Activated CD4-positive, alpha-beta memory T cell treated with anti-CD3 and anti-CD28 coated beads for 36 hours (primary cell): Measurements from ENCODE around the gene HMGA1. TPM values are rescaled to one million over a fixed set of nuclear protein-coding genes. Genes with fewer than 3 reads are reported as not detected.
"Not testable (repeated sequence)": the region's sequence is repeated elsewhere in the genome, so short reads cannot be mapped to it uniquely, and the experiment has no call there.

Source experiments
- CTCF ChIA-PET: fragments of 350-600 bp; sonication (Branson Sonifier 250); formaldehyde crosslinking; loops from one replicate; lab custom pipeline; 2021; ENCODE audit warnings: antibody characterized with exemption, inconsistent platforms; lab: Charles Lee
- POLR2A ChIA-PET: fragments of 350-600 bp; sonication (Branson Sonifier 250); formaldehyde crosslinking; loops from one replicate; lab custom pipeline; 2021; ENCODE audit warnings: antibody characterized with exemption; lab: Charles Lee
- DNase-seq: peaks from one replicate; pipeline ENCODE4 v3.0.0-alpha.2; 2020
- H3K27ac Mint-ChIP-seq: one replicate; pipeline ENCODE4 v1.8.0; 2021; ENCODE audit warnings: mixed read lengths
- H3K27me3 Mint-ChIP-seq: one replicate; pipeline ENCODE4 v1.8.0; 2021; ENCODE audit warnings: mixed read lengths
- H3K36me3 Mint-ChIP-seq: one replicate; pipeline ENCODE4 v1.8.0; 2021; ENCODE audit warnings: mixed read lengths
- H3K4me1 Mint-ChIP-seq: one replicate; pipeline ENCODE4 v1.8.0; 2021; ENCODE audit warnings: low read depth, mixed read lengths
- H3K4me3 Mint-ChIP-seq: one replicate; pipeline ENCODE4 v1.8.0; 2021; ENCODE audit warnings: mild to moderate bottlenecking, mixed read lengths
- H3K9me3 Mint-ChIP-seq: one replicate; pipeline ENCODE4 v1.8.0; 2021; ENCODE audit warnings: mixed read lengths
- intact Hi-C: fragments of 100-400 bp; cut with micrococcal nuclease; formaldehyde crosslinking; loops from one replicate; pipeline ENCODE4 v1.15.1; 2023
- total RNA-seq, 2 experiments: library from RNA; stranded (reverse); gene quantifications; one replicate each; pipeline ENCODE4 v1.2.3, GENCODE V29; 2021

HMGA1 gene
- total RNA-seq, 2 experiments from 2014 or later, result 422 to 429 TPM

DNA sequence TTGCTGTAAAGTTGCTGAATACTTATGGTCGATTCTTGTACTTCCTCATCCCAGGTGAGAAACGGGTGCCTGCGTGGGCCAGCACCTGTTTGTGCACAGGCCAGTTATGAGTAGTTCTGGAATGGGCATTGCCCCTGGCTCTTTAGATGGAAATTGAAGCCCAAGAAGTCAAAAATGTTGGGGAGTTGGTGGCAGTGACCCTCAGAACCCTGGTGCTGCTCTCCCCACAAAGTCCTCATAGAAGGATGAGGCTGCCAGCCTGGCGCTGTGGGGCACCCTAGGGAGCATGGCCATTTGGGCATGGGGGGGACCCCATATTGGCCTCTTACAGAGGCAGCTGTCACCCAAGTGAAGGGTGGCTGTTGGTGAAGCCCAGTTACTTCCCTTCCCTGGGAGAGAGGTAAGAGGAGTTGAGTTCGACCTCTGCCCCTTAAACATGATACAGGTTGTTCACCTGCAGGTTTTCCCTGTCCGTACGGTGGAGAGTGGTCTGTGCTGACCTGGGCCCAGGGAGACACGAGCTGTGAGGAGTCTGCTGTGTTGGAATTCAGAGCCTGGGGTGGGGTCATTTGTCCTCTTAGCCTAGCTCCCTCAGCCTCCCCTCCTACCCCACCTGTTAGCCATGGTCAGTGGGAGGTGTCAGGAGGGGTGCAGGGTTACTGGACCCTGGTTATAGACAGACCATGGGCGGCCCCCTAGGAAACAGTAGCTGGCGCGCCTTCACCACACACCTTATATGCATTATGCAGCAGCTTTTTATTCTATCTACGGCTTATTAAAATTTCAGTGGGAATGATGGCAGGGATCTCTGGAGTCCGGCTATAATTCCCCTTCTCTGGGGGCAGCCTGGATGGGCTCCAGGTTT lies 4.9 kb downstream of the HMGA1 start:
- Mint-ChIP-seq H3K36me3 (peaks cover 72% of the 10 kb centered on the region), H3K27ac (peak overlapping the region; percentile 69), H3K4me3 (no peak overlapping the region), H3K9me3 (no peaks in the 10 kb centered on the region), H3K27me3 (no peaks in the 10 kb centered on the region), H3K4me1 (peaks cover 83% of the 10 kb centered on the region)
- ChIA-PET CTCF (interaction anchor here (2.0 kb wide), 1 partner anchor 46 kb away, joined by 6 read pairs; no protein-coding TSS in a partner anchor), POLR2A (interaction anchor here (0.6 kb wide), 1 partner anchor 12 kb away, joined by 6 read pairs; no protein-coding TSS in a partner anchor)
- intact Hi-C loops, result no loop called here
- DNase-seq, result peak; percentile 3

DNA sequence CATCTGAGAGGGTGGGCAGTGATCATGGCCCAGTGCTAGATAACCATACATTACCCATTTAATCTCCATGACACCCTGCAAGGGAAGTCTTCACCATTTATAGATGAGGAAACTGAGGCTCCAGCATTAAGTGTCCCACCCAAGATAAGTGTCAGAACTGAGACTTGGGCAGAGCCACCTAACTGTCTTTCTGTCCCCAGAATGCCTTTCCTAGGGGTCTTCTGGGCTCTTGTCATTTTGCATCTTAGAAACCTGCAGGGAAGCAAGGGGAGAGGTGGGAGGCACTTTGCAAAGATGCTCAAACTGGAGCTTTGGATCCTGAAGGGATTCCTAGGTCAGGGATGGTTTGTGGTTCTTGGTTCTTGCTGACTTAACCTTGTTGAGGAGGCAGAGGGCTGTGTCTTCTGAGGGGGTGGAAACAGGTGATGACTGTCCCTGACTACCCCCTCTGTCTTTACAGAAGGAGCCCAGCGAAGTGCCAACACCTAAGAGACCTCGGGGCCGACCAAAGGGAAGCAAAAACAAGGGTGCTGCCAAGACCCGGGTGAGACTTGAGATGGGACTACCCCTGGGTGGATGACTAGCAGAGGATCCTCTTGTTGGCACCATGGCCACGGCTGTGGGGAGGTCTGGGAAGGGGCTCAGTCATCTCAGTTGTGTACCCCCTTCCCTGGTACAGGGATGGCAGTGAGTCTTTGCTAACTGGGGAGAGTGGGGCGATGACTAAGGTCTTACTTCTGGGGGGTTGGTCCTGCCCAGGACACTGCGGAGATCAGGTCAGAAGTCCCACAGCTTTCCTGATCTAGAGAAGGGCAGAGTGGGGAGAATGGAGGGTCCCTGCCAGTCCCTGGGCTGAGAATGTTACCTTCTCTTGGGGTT lies 5.8 kb downstream of the HMGA1 start:
- POLR2A ChIA-PET, result interaction anchor here (1.5 kb wide), 1 partner anchor 19 kb away, joined by 3 read pairs; no protein-coding TSS in a partner anchor
- H3K4me1 Mint-ChIP-seq, result peaks cover 90% of the 10 kb centered on the region
- H3K4me3 Mint-ChIP-seq, result peak overlapping the region; percentile 12

DNA sequence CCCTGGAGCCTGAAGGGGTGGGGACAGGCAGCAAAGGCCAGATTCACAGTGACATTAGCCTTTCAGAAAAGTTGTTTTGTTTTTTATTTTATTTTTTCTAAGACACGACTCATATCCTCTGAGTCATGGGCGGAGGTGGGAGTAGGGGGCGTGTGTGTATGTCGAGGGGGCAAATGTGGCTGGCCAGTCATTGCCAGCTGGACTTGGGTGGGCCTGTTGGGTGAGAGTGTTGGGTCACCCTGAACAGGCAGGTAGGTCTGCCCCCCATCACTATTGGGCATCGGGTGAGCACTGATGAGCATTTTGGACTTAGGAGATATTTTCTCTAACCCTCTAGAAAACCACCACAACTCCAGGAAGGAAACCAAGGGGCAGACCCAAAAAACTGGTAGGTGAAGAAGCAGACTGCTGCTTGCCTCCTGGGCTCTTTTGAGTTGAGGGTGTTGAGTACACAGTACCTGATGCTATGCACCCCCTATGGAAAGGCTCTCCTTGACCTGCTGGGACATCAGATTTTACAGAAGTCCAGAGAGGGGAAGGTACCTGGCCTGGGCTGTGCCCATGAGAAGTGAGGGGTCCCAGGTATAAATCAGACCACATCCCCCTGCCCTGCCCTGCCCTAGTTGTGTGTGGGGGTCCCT lies 6.6 kb downstream of the HMGA1 start:
- Mint-ChIP-seq H3K9me3 (no peaks in the 10 kb centered on the region), H3K27me3 (no peaks in the 10 kb centered on the region), H3K4me1 (peaks cover 97% of the 10 kb centered on the region), H3K36me3 (peaks cover 68% of the 10 kb centered on the region), H3K4me3 (peak overlapping the region; percentile 12), H3K27ac (peak overlapping the region; percentile 87)
- intact Hi-C loops, result no loop called here
- ChIA-PET POLR2A (interaction anchor here (1.5 kb wide), 1 partner anchor 20 kb away, joined by 3 read pairs; no protein-coding TSS in a partner anchor), CTCF (interaction anchor here (1.1 to 2.0 kb wide), 2 partner anchors 47 kb away, joined by 4 to 6 read pairs; no protein-coding TSS in a partner anchor)
- peak; percentile 39 for DNase-seq

More for the DNA sequence above, 5.8 kb downstream of the HMGA1 start:
- Mint-ChIP-seq H3K9me3 (no peaks in the 10 kb centered on the region), H3K27me3 (no peaks in the 10 kb centered on the region), H3K36me3 (peaks cover 70% of the 10 kb centered on the region), H3K27ac (peak overlapping the region; percentile 87)
- intact Hi-C loops, result no loop called here
- CTCF ChIA-PET, result interaction anchor here (2.0 kb wide), 1 partner anchor 47 kb away, joined by 6 read pairs; no protein-coding TSS in a partner anchor
- DNase-seq, result peak; percentile 35

DNA sequence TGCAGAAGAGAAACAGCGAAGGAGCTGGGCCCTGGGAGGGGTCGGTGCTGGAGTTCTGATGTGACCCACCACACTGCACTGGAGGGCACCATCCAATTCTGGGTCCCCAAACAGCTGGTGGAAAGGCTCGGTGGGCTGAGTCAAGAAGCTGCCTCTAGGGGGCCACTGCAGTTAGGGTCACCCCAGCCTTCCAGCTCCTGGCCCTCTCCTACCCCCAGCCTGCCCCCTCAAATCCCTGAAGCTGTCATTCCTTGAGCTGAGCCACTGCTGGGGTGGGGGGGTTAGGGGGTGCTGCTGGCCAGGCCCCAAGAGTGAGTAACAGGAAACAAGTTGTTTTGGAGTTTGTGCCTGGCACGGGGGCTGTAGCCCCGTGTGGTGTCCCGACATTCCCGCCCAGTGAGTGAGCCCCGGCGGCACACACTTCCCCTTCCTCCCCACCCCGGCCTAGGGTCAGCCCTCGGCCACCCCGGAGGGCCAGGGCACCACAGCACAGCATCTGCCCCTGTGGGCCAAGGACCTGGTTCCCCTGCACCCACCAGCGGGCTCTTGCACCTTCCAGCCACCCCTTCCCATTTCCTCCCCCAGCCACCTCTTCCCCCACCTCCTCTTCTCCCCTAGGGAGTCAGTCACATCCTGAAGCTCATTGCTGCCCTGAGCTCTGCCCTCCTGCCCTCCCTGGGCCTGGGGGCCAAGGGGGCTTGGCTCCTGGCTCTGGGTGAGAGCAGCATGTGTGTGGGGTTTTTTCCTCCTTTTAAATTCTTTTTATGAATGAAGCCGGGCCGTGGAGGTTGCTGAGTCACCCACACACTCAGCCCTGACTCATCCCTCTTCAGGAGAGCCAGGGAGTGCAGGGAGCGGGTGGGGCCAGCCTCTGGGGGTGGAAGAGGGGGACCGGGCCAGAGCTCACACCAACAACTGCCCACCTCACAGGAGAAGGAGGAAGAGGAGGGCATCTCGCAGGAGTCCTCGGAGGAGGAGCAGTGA lies 7.5 kb downstream of the HMGA1 start:
- H3K27me3 Mint-ChIP-seq, result no peaks in the 10 kb centered on the region
- intact Hi-C loops, result loop anchor here (1.0 to 2.0 kb wide), 2 partner anchors 8 to 47 kb away; partner anchors contain the start of gene HMGA1
- H3K4me3 Mint-ChIP-seq, result no peak overlapping the region
- H3K36me3 Mint-ChIP-seq, result peaks cover 61% of the 10 kb centered on the region
- POLR2A ChIA-PET, result interaction anchor here (0.7 to 1.5 kb wide), 2 partner anchors 21 to 44 kb away, joined by 3 read pairs; no protein-coding TSS in a partner anchor
- peaks cover 90% of the 10 kb centered on the region for H3K4me1 Mint-ChIP-seq
- DNase-seq, result peak; percentile 85
- no peaks in the 10 kb centered on the region for H3K9me3 Mint-ChIP-seq
- CTCF ChIA-PET, result interaction anchor here (0.6 to 1.1 kb wide), 3 partner anchors 14 to 81 kb away, joined by 3 to 4 read pairs (median 4); no protein-coding TSS in a partner anchor
- H3K27ac Mint-ChIP-seq, result peak overlapping the region; percentile 87

DNA sequence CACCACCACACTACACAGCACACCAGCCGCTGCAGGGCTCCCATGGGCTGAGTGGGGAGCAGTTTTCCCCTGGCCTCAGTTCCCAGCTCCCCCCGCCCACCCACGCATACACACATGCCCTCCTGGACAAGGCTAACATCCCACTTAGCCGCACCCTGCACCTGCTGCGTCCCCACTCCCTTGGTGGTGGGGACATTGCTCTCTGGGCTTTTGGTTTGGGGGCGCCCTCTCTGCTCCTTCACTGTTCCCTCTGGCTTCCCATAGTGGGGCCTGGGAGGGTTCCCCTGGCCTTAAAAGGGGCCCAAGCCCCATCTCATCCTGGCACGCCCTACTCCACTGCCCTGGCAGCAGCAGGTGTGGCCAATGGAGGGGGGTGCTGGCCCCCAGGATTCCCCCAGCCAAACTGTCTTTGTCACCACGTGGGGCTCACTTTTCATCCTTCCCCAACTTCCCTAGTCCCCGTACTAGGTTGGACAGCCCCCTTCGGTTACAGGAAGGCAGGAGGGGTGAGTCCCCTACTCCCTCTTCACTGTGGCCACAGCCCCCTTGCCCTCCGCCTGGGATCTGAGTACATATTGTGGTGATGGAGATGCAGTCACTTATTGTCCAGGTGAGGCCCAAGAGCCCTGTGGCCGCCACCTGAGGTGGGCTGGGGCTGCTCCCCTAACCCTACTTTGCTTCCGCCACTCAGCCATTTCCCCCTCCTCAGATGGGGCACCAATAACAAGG lies 8.5 kb downstream of the HMGA1 start:
- H3K27me3 Mint-ChIP-seq, H3K4me3 Mint-ChIP-seq, H3K9me3 Mint-ChIP-seq, DNase-seq: not testable (repeated sequence)
- CTCF ChIA-PET, result interaction anchor here (0.6 to 1.0 kb wide), 2 partner anchors 15 to 82 kb away, joined by 3 to 4 read pairs; no protein-coding TSS in a partner anchor
- Mint-ChIP-seq H3K27ac (peak overlapping the region; percentile 58), H3K36me3 (peaks cover 53% of the 10 kb centered on the region), H3K4me1 (peaks cover 86% of the 10 kb centered on the region)
- intact Hi-C loops, result loop anchor here (2.0 to 5.0 kb wide), 2 partner anchors 48 to 63 kb away; no protein-coding TSS in a partner anchor
- POLR2A ChIA-PET, result interaction anchor here (0.7 kb wide), 1 partner anchor 45 kb away, joined by 3 read pairs; no protein-coding TSS in a partner anchor

DNA sequence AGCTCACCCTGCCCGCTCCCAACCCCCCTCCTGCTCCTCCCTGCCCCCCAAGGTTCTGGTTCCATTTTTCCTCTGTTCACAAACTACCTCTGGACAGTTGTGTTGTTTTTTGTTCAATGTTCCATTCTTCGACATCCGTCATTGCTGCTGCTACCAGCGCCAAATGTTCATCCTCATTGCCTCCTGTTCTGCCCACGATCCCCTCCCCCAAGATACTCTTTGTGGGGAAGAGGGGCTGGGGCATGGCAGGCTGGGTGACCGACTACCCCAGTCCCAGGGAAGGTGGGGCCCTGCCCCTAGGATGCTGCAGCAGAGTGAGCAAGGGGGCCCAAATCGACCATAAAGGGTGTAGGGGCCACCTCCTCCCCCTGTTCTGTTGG lies 9.1 kb downstream of the HMGA1 start:
- H3K4me3 Mint-ChIP-seq, result peak overlapping the region; percentile 31
- peaks cover 48% of the 10 kb centered on the region for H3K36me3 Mint-ChIP-seq
- H3K9me3 Mint-ChIP-seq, H3K27ac Mint-ChIP-seq, DNase-seq, H3K27me3 Mint-ChIP-seq: not testable (repeated sequence)
- intact Hi-C loops, result loop anchor here (2.0 to 5.0 kb wide), 2 partner anchors 49 to 63 kb away; no protein-coding TSS in a partner anchor
- H3K4me1 Mint-ChIP-seq, result peaks cover 81% of the 10 kb centered on the region
- ChIA-PET CTCF (interaction anchor here (1.5 to 1.9 kb wide), 2 partner anchors 145 to 169 kb away, joined by 5 to 7 read pairs; no protein-coding TSS in a partner anchor), POLR2A (interaction anchor here (1.5 kb wide), 1 partner anchor 40 kb away, joined by 3 read pairs; no protein-coding TSS in a partner anchor)

DNA sequence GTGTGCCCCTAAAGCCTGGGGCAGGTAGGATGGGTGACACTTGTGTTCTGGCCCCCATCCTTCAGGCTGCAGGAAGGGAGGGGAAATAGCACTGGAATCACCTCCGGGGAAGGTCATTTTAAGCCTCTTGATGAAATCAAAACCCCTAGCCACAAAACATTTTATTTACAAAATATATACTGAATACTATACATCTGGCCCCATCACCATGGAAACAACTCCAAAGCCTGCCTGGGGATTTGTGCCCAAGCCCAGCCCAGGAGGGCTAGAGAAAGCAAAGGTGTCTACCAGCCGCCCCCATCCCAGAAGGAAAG lies 9.5 kb downstream of the HMGA1 start:
- peak overlapping the region; percentile 64 for H3K27ac Mint-ChIP-seq
- no peaks in the 10 kb centered on the region for H3K27me3 Mint-ChIP-seq
- no peaks in the 10 kb centered on the region for H3K9me3 Mint-ChIP-seq
- intact Hi-C loops, result loop anchor here (5.0 kb wide), 1 partner anchor 64 kb away; no protein-coding TSS in a partner anchor
- no peak overlapping the region for H3K4me3 Mint-ChIP-seq
- H3K36me3 Mint-ChIP-seq, result peaks cover 43% of the 10 kb centered on the region
- POLR2A ChIA-PET, result interaction anchor here (1.5 kb wide), 1 partner anchor 41 kb away, joined by 3 read pairs; no protein-coding TSS in a partner anchor
- H3K4me1 Mint-ChIP-seq, result peaks cover 77% of the 10 kb centered on the region
- no peak for DNase-seq
- CTCF ChIA-PET, result interaction anchor here (1.5 to 1.9 kb wide), 2 partner anchors 145 to 169 kb away, joined by 5 to 7 read pairs; no protein-coding TSS in a partner anchor

DNA sequence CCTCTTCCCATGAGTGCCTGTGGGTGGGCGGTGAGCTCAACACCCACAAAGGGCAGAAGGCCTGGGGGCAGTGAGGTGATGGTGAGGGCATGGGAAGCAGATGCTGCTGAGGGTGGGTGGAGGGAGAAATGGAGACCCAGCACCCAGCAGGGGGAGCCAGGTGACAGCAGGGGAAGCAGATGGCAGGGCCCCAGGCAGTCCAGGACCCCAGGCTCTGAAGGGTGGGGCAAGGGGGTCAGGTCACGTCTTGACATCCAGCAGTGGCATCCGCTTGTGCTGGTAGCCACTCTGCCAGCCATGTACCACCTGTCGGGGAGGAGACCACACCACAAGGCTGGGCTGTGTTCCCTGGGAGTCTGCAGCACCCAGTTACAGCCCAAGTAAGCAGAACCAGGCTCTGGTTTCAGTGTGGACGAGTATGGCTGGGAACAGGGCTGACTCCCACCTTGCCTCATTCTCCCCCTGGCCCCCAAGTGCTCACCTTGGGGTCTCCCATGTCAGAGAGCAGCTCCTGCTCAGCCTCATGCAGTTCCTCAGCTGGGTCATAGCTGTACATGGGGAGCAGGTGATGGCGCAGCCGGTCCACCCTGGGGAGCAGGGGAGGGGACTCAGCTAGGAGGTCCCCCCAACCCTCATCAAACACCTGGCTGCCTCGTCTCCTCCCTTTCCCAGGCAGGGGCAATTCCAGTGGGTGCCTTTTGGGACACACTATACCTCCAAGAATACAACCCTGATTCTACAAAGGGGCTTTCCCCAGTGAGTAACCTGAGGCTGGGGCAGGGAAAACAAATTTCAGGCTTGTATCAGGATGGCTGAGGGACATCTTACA lies 10.1 kb downstream of the HMGA1 start:
- peaks cover 38% of the 10 kb centered on the region for H3K36me3 Mint-ChIP-seq
- peak; percentile 64 for DNase-seq
- ChIA-PET POLR2A (interaction anchor here (1.5 to 3.1 kb wide), 3 partner anchors 10 to 179 kb away, joined by 3 to 19 read pairs (median 13); partner anchors contain the start of genes HMGA1 and RPS10), CTCF (interaction anchor here (1.5 to 4.6 kb wide), 4 partner anchors 10 to 168 kb away, joined by 5 to 39 read pairs (median 10); partner anchors contain the start of gene HMGA1)
- no peak overlapping the region for H3K4me3 Mint-ChIP-seq
- peaks cover 71% of the 10 kb centered on the region for H3K4me1 Mint-ChIP-seq
- peak overlapping the region; percentile 64 for H3K27ac Mint-ChIP-seq
- intact Hi-C loops, result loop anchor here (5.0 kb wide), 1 partner anchor 64 kb away; no protein-coding TSS in a partner anchor
- no peaks in the 10 kb centered on the region for H3K27me3 Mint-ChIP-seq
- no peaks in the 10 kb centered on the region for H3K9me3 Mint-ChIP-seq
